Measurements from ENCODE around the gene CATSPER4.

The CATSPER4 gene

GRCh38 chr1:26164861-26165842, 25.2 kb upstream of the CATSPER4 start:
- no peak for DNase-seq (ENCODE audit: low spot score)

- no peak for DNase-seq (ENCODE audit: low spot score)
Measured at GRCh38 chr1:26166719-26167281, 23.6 kb upstream of the CATSPER4 start.

GRCh38 chr1:26168410-26169197, 21.8 kb upstream of the CATSPER4 start, which contains the start of gene C1orf232:
C1orf232 (minus strand) TSS chr1:26168963; CDS start chr1:26168499, 464 bp downstream.
- no peak for DNase-seq (ENCODE audit: low spot score)

GRCh38 chr1:26169198-26169554, 21.2 kb upstream of the CATSPER4 start:
- no peak for DNase-seq (ENCODE audit: low spot score)

GRCh38 chr1:26169669-26170471, 20.5 kb upstream of the CATSPER4 start, which contains the start of gene ZNF593:
ZNF593 (plus strand) TSS chr1:26169908; CDS start chr1:26169984, 76 bp downstream.
- peak; percentile 98 for DNase-seq (ENCODE audit: low spot score)

- DNase-seq (ENCODE audit: low spot score) = no peak
Measured at GRCh38 chr1:26170472-26170821, 20.0 kb upstream of the CATSPER4 start.

- no peak for DNase-seq (ENCODE audit: low spot score)
Measured at GRCh38 chr1:26171084-26172072, 19.0 kb upstream of the CATSPER4 start, which contains the start of gene ZNF593OS. ZNF593OS (minus strand) TSS chr1:26171832; CDS start chr1:26171661, 171 bp downstream.

- no peak for DNase-seq (ENCODE audit: low spot score)
Measured at GRCh38 chr1:26175346-26175745, 15.1 kb upstream of the CATSPER4 start.

- no peak for DNase-seq (ENCODE audit: low spot score)
Measured at GRCh38 chr1:26177182-26177684, 13.2 kb upstream of the CATSPER4 start, which contains the start of gene CNKSR1. CNKSR1 (plus strand) TSS chr1:26177491; CDS start chr1:26177548, 57 bp downstream.

- no peak for DNase-seq (ENCODE audit: low spot score)
Measured at GRCh38 chr1:26180010-26180506, 10.3 kb upstream of the CATSPER4 start.

- DNase-seq (ENCODE audit: low spot score) = no peak
Measured at GRCh38 chr1:26181586-26182382, 8.6 kb upstream of the CATSPER4 start.

- DNase-seq (ENCODE audit: low spot score) = no peak
Measured at GRCh38 chr1:26182383-26182696, 8.1 kb upstream of the CATSPER4 start.

- no peak for DNase-seq (ENCODE audit: low spot score)
Measured at GRCh38 chr1:26184086-26184485, 6.3 kb upstream of the CATSPER4 start.

GRCh38 chr1:26184883-26185282, 5.5 kb upstream of the CATSPER4 start:
- no peak for DNase-seq (ENCODE audit: low spot score)

GRCh38 chr1:26187882-26188281, 2.5 kb upstream of the CATSPER4 start:
- DNase-seq (ENCODE audit: low spot score) = no peak

GRCh38 chr1:26188477-26188876, 1.9 kb upstream of the CATSPER4 start:
- DNase-seq (ENCODE audit: low spot score) = no peak

GRCh38 chr1:26189331-26189730, 1.1 kb upstream of the CATSPER4 start:
- no peak for DNase-seq (ENCODE audit: low spot score)

GRCh38 chr1:26189751-26190275, 589 bp upstream of the CATSPER4 start:
- DNase-seq (ENCODE audit: low spot score) = no peak

GRCh38 chr1:26191739-26192138, 1.3 kb downstream of the CATSPER4 start:
- no peak for DNase-seq (ENCODE audit: low spot score)

All from HuH-7.5 (cell line).